ENCODE results near the gene SPNS2.

DNA sequence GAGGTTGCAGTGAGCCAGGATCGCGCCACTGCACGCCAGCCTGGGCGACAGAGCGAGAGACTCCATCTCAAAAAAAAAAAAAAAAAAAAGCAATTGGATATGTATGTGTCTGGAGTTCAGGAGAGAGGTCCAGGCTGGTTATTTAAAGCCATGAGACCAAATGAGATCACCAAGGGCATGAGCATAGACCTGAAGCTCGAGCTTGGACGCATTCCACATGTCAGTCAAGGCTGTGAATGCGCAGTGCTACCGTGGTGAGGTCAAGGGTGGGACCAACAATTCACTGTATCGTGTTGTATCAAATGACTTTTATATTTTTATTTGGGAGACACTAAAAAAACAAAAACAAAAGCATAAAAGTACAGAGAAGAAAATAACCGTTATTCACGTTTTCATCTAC, 29.1 kb upstream of the SPNS2 start:
- TF ChIP-seq, protein P1, sequence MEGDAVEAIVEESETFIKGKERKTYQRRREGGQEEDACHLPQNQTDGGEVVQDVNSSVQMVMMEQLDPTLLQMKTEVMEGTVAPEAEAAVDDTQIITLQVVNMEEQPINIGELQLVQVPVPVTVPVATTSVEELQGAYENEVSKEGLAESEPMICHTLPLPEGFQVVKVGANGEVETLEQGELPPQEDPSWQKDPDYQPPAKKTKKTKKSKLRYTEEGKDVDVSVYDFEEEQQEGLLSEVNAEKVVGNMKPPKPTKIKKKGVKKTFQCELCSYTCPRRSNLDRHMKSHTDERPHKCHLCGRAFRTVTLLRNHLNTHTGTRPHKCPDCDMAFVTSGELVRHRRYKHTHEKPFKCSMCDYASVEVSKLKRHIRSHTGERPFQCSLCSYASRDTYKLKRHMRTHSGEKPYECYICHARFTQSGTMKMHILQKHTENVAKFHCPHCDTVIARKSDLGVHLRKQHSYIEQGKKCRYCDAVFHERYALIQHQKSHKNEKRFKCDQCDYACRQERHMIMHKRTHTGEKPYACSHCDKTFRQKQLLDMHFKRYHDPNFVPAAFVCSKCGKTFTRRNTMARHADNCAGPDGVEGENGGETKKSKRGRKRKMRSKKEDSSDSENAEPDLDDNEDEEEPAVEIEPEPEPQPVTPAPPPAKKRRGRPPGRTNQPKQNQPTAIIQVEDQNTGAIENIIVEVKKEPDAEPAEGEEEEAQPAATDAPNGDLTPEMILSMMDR (IDR thresholded peaks at IDR 0.05): no peak
- TF ChIP-seq POLR2A (IDR thresholded peaks at IDR 0.05): no peak

Data from body of pancreas (tissue), 4 donors.